Vagina (tissue), 2 donors: Measurements from ENCODE around the gene ARX. TPM values are rescaled to one million over a fixed set of nuclear protein-coding genes. Genes with fewer than 3 reads are reported as not detected.
A peak's percentile ranks its signal among the peaks of the same experiment; 100 is the strongest.

Experiments
- DNase-seq, 2 donors: peaks; one replicate each; pipeline ENCODE4 v3.0.0-alpha.2; 2017; ENCODE audit errors: extremely low spot score in 2 of 2
- H3K27ac ChIP-seq: fragments of 200-600 bp; sonication (generic); one replicate; pipeline ENCODE4 v1.5.1; 2019
- H3K27me3 ChIP-seq: fragments of 200-600 bp; sonication (generic); one replicate; pipeline ENCODE4 v1.5.1; 2019
- H3K36me3 ChIP-seq, 2 donors: fragments of 200-600 bp; sonication (generic); one replicate each; pipeline ENCODE4 v1.5.1; 2017 to 2019
- H3K4me1 ChIP-seq: fragments of 200-600 bp; sonication (generic); one replicate; pipeline ENCODE4 v1.5.1; 2019
- H3K4me3 ChIP-seq, 2 donors: fragments of 200-600 bp; sonication (generic); 1 replicate in 1 of 2; 2 replicates in 1 of 2; pipeline ENCODE4 v1.5.1; 2016 to 2019
- H3K9me3 ChIP-seq: fragments of 200-600 bp; sonication (generic); one replicate; pipeline ENCODE4 v1.5.1; 2019
- CTCF ChIP-seq, 3 experiments: fragments of 450-650 bp in 2 of 3; fragments of 200-600 bp in 1 of 3; sonication (generic) in 1 of 3; IDR thresholded peaks; one replicate each; pipeline ENCODE4 v1.5.1; 2017 to 2019; ENCODE audit warnings: antibody characterized with exemption in 3 of 3, mild to moderate bottlenecking in 2 of 3, moderate library complexity in 2 of 3
- POLR2A ChIP-seq, 2 donors: fragments of 450-650 bp; IDR thresholded peaks; one replicate each; pipeline ENCODE4 v1.6.1; 2017; ENCODE audit warnings: antibody characterized with exemption in 2 of 2, mild to moderate bottlenecking in 2 of 2, moderate library complexity in 2 of 2
- POLR2AphosphoS5 ChIP-seq, 2 donors: sonication (generic); formaldehyde crosslinking; IDR thresholded peaks; one replicate each; pipeline ENCODE4 v1.9.0; 2017; ENCODE audit warnings: antibody characterized with exemption in 2 of 2, mild to moderate bottlenecking in 2 of 2, low read depth in 1 of 2; ENCODE audit not compliant: insufficient read depth in 1 of 2
- intact Hi-C: fragments of 100-400 bp; cut with DNase I; formaldehyde crosslinking; loops from one replicate; pipeline ENCODE4 v1.15.1; 2023
- total RNA-seq: library from RNA; depleted of rRNA; stranded (reverse); fragments of >200 nt; gene quantifications from one replicate; pipeline ENCODE4 v1.2.3, GENCODE V29; 2016

The ARX gene
- total RNA-seq, 1 donor from 2014 or later, result not detected

GRCh38 chrX:25022499-25023325 is 6.9 kb upstream of the ARX start:
- Histone ChIP-seq H3K4me1 (peaks cover 8% of the 10 kb centered on the region), H3K9me3 (no peaks in the 10 kb centered on the region), H3K27me3 (peaks cover 16% of the 10 kb centered on the region), H3K4me3 (no peak overlapping the region), H3K36me3 (no peaks in the 10 kb centered on the region), H3K27ac (no peak overlapping the region)
- intact Hi-C loops, result no loop called here
- TF ChIP-seq POLR2AphosphoS5 (IDR thresholded peaks at IDR 0.05; ENCODE audit: insufficient read depth in 1 of 2, low read depth in 1 of 2), result no peak
- TF ChIP-seq CTCF (IDR thresholded peaks at IDR 0.05), result no peak
- no peak for TF ChIP-seq POLR2A (IDR thresholded peaks at IDR 0.05)
- peak in 1 of 2 donors; percentile 67 for DNase-seq

GRCh38 chrX:25020905-25021449 is 5.2 kb upstream of the ARX start:
- no peak for TF ChIP-seq POLR2AphosphoS5 (IDR thresholded peaks at IDR 0.05; ENCODE audit: insufficient read depth in 1 of 2, low read depth in 1 of 2)
- no peak for TF ChIP-seq POLR2A (IDR thresholded peaks at IDR 0.05)
- no peak for TF ChIP-seq CTCF (IDR thresholded peaks at IDR 0.05)
- Histone ChIP-seq H3K4me3 (no peak overlapping the region), H3K27me3 (peaks cover 16% of the 10 kb centered on the region)

GRCh38 chrX:25020391-25020904 is 4.7 kb upstream of the ARX start:
- Histone ChIP-seq H3K4me3 (no peak overlapping the region), H3K27me3 (peaks cover 16% of the 10 kb centered on the region), H3K9me3 (no peaks in the 10 kb centered on the region), H3K4me1 (peaks cover 8% of the 10 kb centered on the region), H3K36me3 (no peaks in the 10 kb centered on the region), H3K27ac (no peak overlapping the region)
- DNase-seq, result no peak
- TF ChIP-seq CTCF (IDR thresholded peaks at IDR 0.05), result no peak
- intact Hi-C loops, result no loop called here

More at GRCh38 chrX:25020905-25021449, 5.2 kb upstream of the ARX start:
- Histone ChIP-seq H3K9me3 (no peaks in the 10 kb centered on the region), H3K36me3 (no peaks in the 10 kb centered on the region), H3K4me1 (peaks cover 8% of the 10 kb centered on the region), H3K27ac (no peak overlapping the region)
- DNase-seq, result no peak
- intact Hi-C loops, result no loop called here

GRCh38 chrX:25019707-25020390 is 4.1 kb upstream of the ARX start:
- DNase-seq, result no peak
- no peak overlapping the region for H3K4me3 ChIP-seq
- no peaks in the 10 kb centered on the region for H3K9me3 ChIP-seq
- intact Hi-C loops, result no loop called here
- H3K27ac ChIP-seq, result no peak overlapping the region
- H3K36me3 ChIP-seq, result no peaks in the 10 kb centered on the region
- peaks cover 16% of the 10 kb centered on the region for H3K27me3 ChIP-seq
- TF ChIP-seq POLR2AphosphoS5 (IDR thresholded peaks at IDR 0.05; ENCODE audit: insufficient read depth in 1 of 2, low read depth in 1 of 2) (no peak), POLR2A (IDR thresholded peaks at IDR 0.05) (no peak), CTCF (IDR thresholded peaks at IDR 0.05) (no peak)
- peaks cover 8% of the 10 kb centered on the region for H3K4me1 ChIP-seq
